ENCODE measurements around the gene TUBGCP2. TPM values are rescaled to one million over a fixed set of nuclear protein-coding genes. Genes with fewer than 3 reads are reported as not detected.

The TUBGCP2 gene
- total RNA-seq, 1 donor from 2014 or later: 35.2 TPM

DNA sequence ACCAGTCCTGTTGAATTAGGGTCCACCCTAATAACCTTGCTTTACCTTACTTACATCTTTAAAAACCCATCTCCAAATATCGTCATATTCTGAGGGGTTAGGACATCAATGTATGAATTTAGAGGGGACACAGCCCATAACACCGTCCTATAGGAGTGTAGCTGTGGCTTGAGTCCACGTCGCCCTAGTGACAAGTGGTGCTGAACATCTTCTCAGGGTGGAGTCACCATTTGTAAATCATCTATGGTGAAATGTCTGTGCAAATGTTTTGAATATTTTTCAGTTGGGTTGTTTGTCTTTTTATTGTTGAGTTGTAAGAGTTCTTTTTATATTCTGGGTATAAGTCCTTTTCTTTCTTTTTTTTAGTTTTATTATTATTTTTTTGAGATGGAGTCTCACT is 33.3 kb upstream of the TUBGCP2 start:
- H3K4me3 ChIP-seq (ENCODE audit: low read depth, low read length): no peak overlapping the region
- TF ChIP-seq, protein P1, sequence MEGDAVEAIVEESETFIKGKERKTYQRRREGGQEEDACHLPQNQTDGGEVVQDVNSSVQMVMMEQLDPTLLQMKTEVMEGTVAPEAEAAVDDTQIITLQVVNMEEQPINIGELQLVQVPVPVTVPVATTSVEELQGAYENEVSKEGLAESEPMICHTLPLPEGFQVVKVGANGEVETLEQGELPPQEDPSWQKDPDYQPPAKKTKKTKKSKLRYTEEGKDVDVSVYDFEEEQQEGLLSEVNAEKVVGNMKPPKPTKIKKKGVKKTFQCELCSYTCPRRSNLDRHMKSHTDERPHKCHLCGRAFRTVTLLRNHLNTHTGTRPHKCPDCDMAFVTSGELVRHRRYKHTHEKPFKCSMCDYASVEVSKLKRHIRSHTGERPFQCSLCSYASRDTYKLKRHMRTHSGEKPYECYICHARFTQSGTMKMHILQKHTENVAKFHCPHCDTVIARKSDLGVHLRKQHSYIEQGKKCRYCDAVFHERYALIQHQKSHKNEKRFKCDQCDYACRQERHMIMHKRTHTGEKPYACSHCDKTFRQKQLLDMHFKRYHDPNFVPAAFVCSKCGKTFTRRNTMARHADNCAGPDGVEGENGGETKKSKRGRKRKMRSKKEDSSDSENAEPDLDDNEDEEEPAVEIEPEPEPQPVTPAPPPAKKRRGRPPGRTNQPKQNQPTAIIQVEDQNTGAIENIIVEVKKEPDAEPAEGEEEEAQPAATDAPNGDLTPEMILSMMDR (conservative IDR thresholded peaks at IDR 0.05; ENCODE audit: low read depth, low read length): no peak
- no peak for DNase-seq (ENCODE audit: low read depth)

DNA sequence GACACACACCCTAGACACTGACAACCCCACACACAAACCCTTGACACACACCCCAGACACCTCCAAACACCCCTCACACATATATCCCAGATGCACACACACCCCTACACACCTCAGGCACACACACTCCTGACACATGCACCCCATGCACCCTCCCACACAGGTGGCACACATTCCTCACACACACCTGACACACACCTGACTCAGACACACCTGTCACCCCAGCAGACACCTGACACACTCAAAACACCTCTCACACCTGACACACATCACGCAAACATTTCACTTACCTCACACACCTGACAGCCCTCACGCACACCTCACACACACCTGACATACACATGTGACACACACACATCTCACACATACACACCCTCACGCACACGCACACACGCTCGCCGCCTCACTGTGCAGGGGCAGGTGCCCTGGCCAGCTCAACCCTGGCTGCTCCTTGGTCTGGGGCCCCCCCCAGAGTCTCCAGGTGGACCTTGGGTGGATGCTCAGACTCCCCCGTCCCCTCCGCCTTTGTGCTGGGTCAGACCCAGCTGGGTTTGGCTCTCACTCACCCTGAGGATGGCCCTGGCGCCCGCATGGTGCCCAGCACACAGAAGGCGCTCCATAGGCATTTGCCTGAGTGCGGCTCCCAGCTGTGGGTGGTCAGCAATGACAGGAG is 31.2 kb upstream of the TUBGCP2 start:
- TF ChIP-seq, protein P1 (conservative IDR thresholded peaks at IDR 0.05; ENCODE audit: low read depth, low read length): no peak
- no peak for DNase-seq (ENCODE audit: low read depth)
- H3K4me3 ChIP-seq (ENCODE audit: low read depth, low read length): no peak overlapping the region

DNA sequence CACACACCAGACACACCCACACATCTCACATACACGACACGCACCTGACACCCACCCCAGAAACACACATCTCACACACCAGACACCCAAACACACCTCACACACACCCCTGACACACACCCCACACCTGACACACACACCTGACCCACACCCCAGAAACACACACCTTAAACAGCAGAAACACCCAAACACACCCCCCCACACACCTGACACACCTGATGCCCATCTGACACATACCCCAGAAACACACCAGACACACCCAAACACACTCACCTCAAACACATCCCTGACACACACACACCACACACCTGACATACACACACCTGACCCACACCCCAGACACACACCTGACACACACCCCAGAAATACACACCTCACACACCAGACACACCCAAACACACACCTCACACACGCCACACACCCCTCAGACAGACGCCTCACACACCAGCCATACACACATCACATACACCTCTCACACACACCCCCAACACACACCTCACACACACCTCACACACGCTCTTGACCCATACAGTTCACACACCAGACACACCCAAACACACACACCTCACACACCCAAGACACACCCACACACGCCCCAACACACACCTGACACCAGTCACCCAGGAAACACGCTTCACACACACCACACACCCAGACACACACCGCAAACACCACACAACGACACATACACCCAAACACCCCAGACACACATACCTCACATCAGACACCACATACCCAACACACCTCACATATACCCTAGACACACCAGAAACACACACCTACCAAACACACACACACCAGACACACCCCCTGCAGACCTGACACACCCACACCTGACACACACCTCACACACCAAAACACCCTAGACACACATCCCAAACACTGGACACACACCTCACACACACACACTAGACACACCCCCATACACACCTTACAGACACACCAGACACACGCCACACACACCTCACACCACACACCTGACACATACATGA is 29.7 kb upstream of the TUBGCP2 start:
- TF ChIP-seq, protein P1 (conservative IDR thresholded peaks at IDR 0.05; ENCODE audit: low read depth, low read length): no peak
- H3K4me3 ChIP-seq (ENCODE audit: low read depth, low read length): no peak overlapping the region
- no peak for DNase-seq (ENCODE audit: low read depth)

DNA sequence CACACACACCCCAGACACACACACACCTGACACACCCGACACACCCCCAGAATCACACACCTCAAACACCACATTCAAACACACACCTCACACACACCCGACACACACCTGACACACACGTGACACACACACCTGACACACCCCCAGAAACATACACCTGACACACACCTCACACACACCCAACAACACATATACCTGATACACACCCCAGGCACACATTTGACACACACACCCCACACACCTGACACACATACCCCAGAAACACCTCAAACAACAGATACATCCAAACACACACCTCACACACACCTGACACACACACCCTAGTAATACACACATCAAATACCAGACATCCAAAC is 28.7 kb upstream of the TUBGCP2 start:
- TF ChIP-seq, protein P1 (conservative IDR thresholded peaks at IDR 0.05; ENCODE audit: low read depth, low read length): no peak
- DNase-seq (ENCODE audit: low read depth): no peak
- H3K4me3 ChIP-seq (ENCODE audit: low read depth, low read length): no peak overlapping the region

DNA sequence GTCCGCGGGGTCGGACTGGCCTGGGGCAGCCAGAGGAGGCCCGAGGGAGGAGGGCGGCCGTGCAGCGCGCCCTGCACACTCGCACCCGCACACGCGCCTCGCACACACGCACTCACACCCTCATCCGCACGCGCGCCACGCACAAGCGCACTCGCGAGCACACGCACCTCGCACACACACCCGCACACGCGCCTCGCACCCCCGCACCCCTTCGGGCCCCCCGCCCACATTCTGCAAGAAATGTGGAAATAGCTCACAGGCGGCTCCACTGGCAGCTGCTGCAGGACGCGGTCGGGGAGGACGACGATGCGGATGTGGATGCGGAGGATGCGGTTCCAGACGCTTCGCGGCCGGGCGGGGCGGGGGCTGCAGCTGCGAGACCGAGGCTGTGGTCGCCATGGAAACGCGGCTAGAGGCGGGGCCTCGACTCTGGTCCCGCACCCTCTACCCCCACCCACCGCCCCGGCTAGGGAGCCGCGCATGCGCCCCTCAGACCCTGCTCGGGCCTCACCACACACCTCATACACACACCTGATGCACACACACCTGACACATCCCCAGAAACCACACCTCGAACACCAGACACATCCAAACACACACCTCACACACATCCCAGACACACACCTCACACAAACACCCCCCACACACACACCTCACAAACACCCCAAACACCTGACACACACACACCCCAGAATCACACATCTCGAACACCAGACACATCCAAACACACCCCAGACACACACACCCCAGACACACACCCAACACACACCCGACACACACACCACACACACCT is 28.1 kb upstream of the TUBGCP2 start, which contains the start of gene CALY:
Gene CALY (minus strand): TSS at position 320 of the 793 bp plus-strand sequence. CDS start 7,907 bp downstream, outside the sequence.
- TF ChIP-seq, protein P1 (conservative IDR thresholded peaks at IDR 0.05; ENCODE audit: low read depth, low read length): no peak
- DNase-seq (ENCODE audit: low read depth): no peak
- no peak within 1 kb of the TSS for H3K4me3 ChIP-seq (ENCODE audit: low read depth, low read length)

DNA sequence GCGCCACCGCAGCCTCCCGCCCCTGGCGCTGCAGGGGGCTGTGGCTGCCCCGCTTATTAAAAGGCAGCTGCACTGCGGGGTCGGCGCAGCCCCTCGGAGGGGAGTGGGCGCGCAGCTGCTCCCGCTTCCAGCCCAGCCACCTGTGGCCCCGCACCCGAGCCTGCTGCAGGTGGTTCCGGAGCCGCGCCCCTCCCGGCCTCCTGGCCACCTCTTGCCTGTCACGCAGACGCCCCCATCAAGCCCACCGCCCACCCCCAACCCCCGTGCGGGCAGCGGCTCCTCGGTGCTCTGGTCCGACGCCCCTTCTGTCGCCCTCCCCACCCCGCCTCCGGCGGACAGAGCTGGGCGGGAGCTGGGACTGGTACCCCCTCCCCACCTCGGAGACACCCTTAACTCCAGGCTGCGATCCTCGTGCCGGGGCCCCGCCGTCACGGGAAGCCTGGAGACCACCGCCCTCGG is 27.5 kb upstream of the TUBGCP2 start:
- no peak for DNase-seq (ENCODE audit: low read depth)
- TF ChIP-seq, protein P1 (conservative IDR thresholded peaks at IDR 0.05; ENCODE audit: low read depth, low read length): no peak
- H3K4me3 ChIP-seq (ENCODE audit: low read depth, low read length): no peak overlapping the region

Measured in epithelial cell of proximal tubule (primary cell).